ENCODE data around the gene BCAS3. TPM values are rescaled to one million over a fixed set of nuclear protein-coding genes. Genes with fewer than 3 reads are reported as not detected.

BCAS3 gene
- total RNA-seq, 1 experiment from 2014 or later: 26.3 TPM

DNA sequence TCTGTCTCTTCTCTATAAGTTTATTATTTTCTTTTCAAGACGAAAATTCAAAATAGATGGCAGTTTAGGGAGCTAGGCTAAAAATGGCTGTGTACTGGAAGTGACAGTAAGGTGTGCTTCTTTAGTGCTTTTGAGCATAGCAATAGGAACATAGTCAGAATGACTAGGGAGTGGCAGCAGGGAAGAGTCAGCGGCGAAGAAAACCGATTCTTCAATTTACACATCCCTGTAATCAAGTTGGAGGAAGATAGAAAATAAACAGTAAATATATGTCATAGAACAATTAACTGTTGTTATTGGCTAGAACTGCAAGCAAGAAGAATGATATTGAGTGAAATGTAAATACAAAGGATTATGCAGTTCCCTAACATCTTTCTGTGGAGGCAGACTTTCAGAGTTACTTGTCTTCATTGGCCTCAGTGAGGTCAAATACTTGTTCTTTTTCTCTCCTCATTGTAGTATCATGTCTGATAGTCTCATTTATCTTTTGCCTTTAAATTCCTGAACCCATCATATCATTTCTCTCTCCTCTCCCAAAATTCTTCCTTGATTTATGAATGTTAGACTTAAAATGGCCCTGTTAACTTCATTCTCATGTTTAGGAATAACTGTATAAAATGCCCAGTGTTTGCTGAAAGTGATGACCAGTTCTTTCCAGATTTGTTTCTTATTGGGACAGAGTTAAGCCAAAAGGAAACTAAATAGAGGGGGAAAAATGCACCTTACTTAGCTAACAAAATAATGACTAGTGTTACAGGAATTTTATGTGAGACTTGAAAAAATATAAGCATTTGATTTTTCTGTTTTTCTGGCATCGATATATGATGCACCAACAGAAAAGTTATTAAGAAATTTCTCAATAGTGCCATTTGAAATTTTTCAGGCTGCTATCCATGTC lies 211.4 kb downstream of the BCAS3 start:
- DNase-seq (ENCODE audit: low read depth, low spot score): no peak

DNA sequence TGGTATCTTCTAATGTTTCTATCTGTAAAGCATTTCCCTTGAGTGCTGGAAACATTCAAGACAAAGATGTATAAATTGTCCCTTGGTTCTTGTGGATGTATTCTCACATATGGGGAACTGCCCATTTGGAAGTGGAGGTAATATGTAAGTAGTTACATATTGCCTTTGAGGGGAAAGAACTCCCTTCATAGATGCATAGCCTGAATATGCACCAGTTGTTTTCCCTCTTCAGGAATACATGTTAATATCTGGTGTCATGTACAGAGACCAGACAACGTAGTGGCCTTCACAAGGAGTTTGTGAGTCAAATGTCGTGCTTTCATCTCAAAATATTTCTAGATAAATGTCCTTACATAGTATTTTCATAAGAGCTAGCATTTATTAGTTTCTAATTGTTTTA lies 213.5 kb downstream of the BCAS3 start:
- ATAC-seq: no peak
- no TSS peak for BruUV-seq (replicated peaks)
- TF ChIP-seq, protein P1, sequence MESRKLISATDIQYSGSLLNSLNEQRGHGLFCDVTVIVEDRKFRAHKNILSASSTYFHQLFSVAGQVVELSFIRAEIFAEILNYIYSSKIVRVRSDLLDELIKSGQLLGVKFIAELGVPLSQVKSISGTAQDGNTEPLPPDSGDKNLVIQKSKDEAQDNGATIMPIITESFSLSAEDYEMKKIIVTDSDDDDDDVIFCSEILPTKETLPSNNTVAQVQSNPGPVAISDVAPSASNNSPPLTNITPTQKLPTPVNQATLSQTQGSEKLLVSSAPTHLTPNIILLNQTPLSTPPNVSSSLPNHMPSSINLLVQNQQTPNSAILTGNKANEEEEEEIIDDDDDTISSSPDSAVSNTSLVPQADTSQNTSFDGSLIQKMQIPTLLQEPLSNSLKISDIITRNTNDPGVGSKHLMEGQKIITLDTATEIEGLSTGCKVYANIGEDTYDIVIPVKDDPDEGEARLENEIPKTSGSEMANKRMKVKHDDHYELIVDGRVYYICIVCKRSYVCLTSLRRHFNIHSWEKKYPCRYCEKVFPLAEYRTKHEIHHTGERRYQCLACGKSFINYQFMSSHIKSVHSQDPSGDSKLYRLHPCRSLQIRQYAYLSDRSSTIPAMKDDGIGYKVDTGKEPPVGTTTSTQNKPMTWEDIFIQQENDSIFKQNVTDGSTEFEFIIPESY (IDR thresholded peaks at IDR 0.05; ENCODE audit: extremely low read depth, insufficient replicate concordance, low read length): no peak
- TF ChIP-seq, protein P2, sequence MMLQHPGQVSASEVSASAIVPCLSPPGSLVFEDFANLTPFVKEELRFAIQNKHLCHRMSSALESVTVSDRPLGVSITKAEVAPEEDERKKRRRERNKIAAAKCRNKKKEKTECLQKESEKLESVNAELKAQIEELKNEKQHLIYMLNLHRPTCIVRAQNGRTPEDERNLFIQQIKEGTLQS (IDR thresholded peaks at IDR 0.05): no peak
- TF ChIP-seq SIN3A (IDR thresholded peaks at IDR 0.05; ENCODE audit: low read depth): no peak
- no peak for TF ChIP-seq EZH2 (IDR thresholded peaks at IDR 0.05)
- TF ChIP-seq ZFX (IDR thresholded peaks at IDR 0.05): no peak
- TF ChIP-seq, protein P3, sequence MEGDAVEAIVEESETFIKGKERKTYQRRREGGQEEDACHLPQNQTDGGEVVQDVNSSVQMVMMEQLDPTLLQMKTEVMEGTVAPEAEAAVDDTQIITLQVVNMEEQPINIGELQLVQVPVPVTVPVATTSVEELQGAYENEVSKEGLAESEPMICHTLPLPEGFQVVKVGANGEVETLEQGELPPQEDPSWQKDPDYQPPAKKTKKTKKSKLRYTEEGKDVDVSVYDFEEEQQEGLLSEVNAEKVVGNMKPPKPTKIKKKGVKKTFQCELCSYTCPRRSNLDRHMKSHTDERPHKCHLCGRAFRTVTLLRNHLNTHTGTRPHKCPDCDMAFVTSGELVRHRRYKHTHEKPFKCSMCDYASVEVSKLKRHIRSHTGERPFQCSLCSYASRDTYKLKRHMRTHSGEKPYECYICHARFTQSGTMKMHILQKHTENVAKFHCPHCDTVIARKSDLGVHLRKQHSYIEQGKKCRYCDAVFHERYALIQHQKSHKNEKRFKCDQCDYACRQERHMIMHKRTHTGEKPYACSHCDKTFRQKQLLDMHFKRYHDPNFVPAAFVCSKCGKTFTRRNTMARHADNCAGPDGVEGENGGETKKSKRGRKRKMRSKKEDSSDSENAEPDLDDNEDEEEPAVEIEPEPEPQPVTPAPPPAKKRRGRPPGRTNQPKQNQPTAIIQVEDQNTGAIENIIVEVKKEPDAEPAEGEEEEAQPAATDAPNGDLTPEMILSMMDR (IDR thresholded peaks at IDR 0.05 in 2 of 3, conservative IDR thresholded peaks at IDR 0.05 in 1 of 3; ENCODE audit: borderline replicate concordance in 1 of 3, insufficient read depth in 1 of 3, low read depth in 2 of 3, low read length in 2 of 3): no peak
- TF ChIP-seq EZH2phosphoT487 (IDR thresholded peaks at IDR 0.05; ENCODE audit: borderline replicate concordance): no peak
- TF ChIP-seq, protein P4, sequence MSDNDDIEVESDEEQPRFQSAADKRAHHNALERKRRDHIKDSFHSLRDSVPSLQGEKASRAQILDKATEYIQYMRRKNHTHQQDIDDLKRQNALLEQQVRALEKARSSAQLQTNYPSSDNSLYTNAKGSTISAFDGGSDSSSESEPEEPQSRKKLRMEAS (IDR thresholded peaks at IDR 0.05): no peak
- TF ChIP-seq CEBPB (IDR thresholded peaks at IDR 0.05; ENCODE audit: low read depth): no peak
- no peak for TF ChIP-seq POLR2AphosphoS5 (IDR thresholded peaks at IDR 0.05; ENCODE audit: low read depth, low read length)
- no peak for TF ChIP-seq POLR2A (IDR thresholded peaks at IDR 0.05; ENCODE audit: borderline replicate concordance, extremely low read depth, insufficient read depth, insufficient read length)

More for the DNA sequence above, 211.4 kb downstream of the BCAS3 start:
- intact Hi-C loops (cut with micrococcal nuclease): no loop called here
- Histone ChIP-seq H3K9ac (ENCODE audit: low read length) (no peak overlapping the region), H3K4me1 (ENCODE audit: control insufficient read depth in 1 of 2, insufficient read depth in 2 of 2, low read length in 2 of 2) (0 out of 4 replicates have a peak, but pooled peaks cover 0 to 2% of the 10 kb centered on the region in 2 experiments), H3K9me3 (ENCODE audit: control insufficient read depth in 1 of 2, insufficient read depth in 1 of 2, low read depth in 1 of 2, low read length in 2 of 2) (no peaks in the 10 kb centered on the region), H3K36me3 (ENCODE audit: control insufficient read depth in 1 of 2, insufficient read depth in 2 of 2, low read length in 2 of 2) (no peaks in the 10 kb centered on the region), H4K20me1 (ENCODE audit: insufficient read depth) (no peaks in the 10 kb centered on the region), H3K27me3 (ENCODE audit: insufficient read depth, low read length) (no peaks in the 10 kb centered on the region), H3K4me3 (replicated peaks in 1 of 2; ENCODE audit: low read depth in 1 of 2, low read length in 2 of 2) (no peak overlapping the region), H3K9me2 (ENCODE audit: insufficient read depth) (no peaks in the 10 kb centered on the region), H3K27ac (ENCODE audit: low read depth, low read length) (no peak overlapping the region), H3K79me2 (ENCODE audit: insufficient read depth, low read length) (no peaks in the 10 kb centered on the region), H3K4me2 (ENCODE audit: low read length) (no peak overlapping the region), H2AFZ (ENCODE audit: low read depth, low read length, poor library complexity, severe bottlenecking) (no peak overlapping the region)
- ChIA-PET CTCF (no interaction called here), RAD21 (ENCODE audit: low non-redundant PET in 1 of 2, low total read pairs in 2 of 2, uncharacterized antibody in 2 of 2, unreplicated experiment in 2 of 2) (no interaction called here), POLR2A (no interaction called here)
- ATAC-seq: no peak
- no peak for TF ChIP-seq POLR2AphosphoS5 (IDR thresholded peaks at IDR 0.05; ENCODE audit: low read depth, low read length)
- no TSS peak for BruUV-seq (replicated peaks)

More for the DNA sequence above, 213.5 kb downstream of the BCAS3 start:
- no peaks in the 10 kb centered on the region for H3K79me2 ChIP-seq (ENCODE audit: insufficient read depth, low read length)
- no peaks in the 10 kb centered on the region for H4K20me1 ChIP-seq (ENCODE audit: insufficient read depth)
- no peak for DNase-seq (ENCODE audit: low read depth, low spot score)
- intact Hi-C loops (cut with micrococcal nuclease): no loop called here
- H3K4me1 ChIP-seq (ENCODE audit: control insufficient read depth in 1 of 2, insufficient read depth in 2 of 2, low read length in 2 of 2): 0 out of 4 replicates have a peak, but pooled peaks cover 0 to 2% of the 10 kb centered on the region in 2 experiments
- no peak overlapping the region for H3K27ac ChIP-seq (ENCODE audit: low read depth, low read length)
- H3K4me2 ChIP-seq (ENCODE audit: low read length): no peak overlapping the region
- no peak overlapping the region for H3K9ac ChIP-seq (ENCODE audit: low read length)
- no peak overlapping the region for H3K4me3 ChIP-seq (replicated peaks in 1 of 2; ENCODE audit: low read depth in 1 of 2, low read length in 2 of 2)
- H3K9me2 ChIP-seq (ENCODE audit: insufficient read depth): no peaks in the 10 kb centered on the region
- no peaks in the 10 kb centered on the region for H3K27me3 ChIP-seq (ENCODE audit: insufficient read depth, low read length)
- H3K9me3 ChIP-seq (ENCODE audit: control insufficient read depth in 1 of 2, insufficient read depth in 1 of 2, low read depth in 1 of 2, low read length in 2 of 2): no peaks in the 10 kb centered on the region
- POLR2A ChIA-PET: no interaction called here
- H3K36me3 ChIP-seq (ENCODE audit: control insufficient read depth in 1 of 2, insufficient read depth in 2 of 2, low read length in 2 of 2): no peaks in the 10 kb centered on the region
- RAD21 ChIA-PET (ENCODE audit: low non-redundant PET in 1 of 2, low total read pairs in 2 of 2, uncharacterized antibody in 2 of 2, unreplicated experiment in 2 of 2): no interaction called here
- CTCF ChIA-PET: interaction anchor here (0.6 kb wide), 1 partner anchor 20 kb away, joined by 3 read pairs; no protein-coding TSS in a partner anchor
- H2AFZ ChIP-seq (ENCODE audit: low read depth, low read length, poor library complexity, severe bottlenecking): no peak overlapping the region

Measured in HCT116 (cell line).